Measurements from ENCODE around the gene FASTK.

Gene FASTK

GRCh38 chr7:151062111-151062398 lies 18.6 kb downstream of the FASTK start:
- no peak for DNase-seq

- DNase-seq: no peak
Measured at GRCh38 chr7:151061213-151062110, 19.1 kb downstream of the FASTK start.

DNA sequence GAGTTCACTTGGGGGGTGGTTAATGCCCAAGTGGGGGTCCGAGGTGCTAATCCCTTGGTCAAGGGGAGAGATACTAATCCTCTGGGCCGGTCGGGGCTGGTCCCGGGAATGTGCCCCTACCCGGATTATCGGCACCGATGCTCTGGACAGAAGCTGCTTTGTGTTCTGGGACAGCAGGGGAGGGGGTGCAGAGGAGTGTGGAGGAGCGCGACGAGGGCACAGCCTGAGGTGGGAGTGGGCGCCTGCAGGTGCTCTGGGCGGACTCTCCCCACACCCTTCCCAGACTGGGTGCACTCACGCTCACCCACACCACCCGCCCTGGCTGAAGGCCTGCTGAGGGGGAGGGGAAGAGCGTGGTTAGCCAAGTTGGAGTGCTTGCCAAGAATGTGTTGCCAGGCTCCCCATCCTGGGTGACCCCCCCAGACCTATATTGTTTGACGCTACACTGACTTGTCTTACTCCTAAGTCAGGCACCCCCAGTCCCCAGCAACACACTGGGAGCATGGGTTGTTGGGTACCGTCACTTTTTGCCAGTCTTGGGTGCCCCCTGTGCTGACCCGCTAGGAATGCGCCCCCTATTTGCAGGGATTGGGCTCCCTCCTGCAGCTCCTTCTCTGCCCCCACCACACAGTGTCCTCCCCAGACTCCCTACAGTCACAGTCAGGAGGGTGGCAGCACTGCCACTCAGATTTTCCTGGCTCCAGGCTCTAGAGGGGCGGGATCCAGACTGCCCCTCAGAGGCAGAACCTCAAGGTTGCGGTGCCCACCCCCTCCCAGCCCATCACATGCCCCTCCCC lies 20.0 kb downstream of the FASTK start:
- no peak for DNase-seq

DNA sequence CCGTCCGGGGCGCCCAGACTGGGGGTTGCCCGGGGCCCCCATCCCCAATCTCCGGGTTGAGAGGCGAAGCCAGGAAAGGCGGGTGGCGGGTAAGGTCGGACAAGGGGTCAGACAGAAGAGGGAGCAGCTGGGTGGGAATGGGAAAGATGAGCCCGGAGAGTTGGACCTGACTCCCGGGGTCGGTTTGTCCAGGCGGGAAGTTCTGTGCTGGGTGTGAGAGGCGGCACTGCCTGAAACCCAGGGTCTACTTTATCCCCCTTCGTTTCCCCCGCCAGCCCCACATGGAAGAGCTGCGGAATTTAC lies 20.5 kb downstream of the FASTK start:
- no peak for DNase-seq

GRCh38 chr7:151059367-151060112 lies 21.1 kb downstream of the FASTK start, which contains the start of gene SLC4A2:
Gene SLC4A2, plus strand, starts transcription at chr7:151059589. Its CDS starts 2,399 bp downstream, at chr7:151061988.
- peak; percentile 39 for DNase-seq

GRCh38 chr7:151058781-151059366 lies 21.7 kb downstream of the FASTK start:
- DNase-seq: no peak

DNA sequence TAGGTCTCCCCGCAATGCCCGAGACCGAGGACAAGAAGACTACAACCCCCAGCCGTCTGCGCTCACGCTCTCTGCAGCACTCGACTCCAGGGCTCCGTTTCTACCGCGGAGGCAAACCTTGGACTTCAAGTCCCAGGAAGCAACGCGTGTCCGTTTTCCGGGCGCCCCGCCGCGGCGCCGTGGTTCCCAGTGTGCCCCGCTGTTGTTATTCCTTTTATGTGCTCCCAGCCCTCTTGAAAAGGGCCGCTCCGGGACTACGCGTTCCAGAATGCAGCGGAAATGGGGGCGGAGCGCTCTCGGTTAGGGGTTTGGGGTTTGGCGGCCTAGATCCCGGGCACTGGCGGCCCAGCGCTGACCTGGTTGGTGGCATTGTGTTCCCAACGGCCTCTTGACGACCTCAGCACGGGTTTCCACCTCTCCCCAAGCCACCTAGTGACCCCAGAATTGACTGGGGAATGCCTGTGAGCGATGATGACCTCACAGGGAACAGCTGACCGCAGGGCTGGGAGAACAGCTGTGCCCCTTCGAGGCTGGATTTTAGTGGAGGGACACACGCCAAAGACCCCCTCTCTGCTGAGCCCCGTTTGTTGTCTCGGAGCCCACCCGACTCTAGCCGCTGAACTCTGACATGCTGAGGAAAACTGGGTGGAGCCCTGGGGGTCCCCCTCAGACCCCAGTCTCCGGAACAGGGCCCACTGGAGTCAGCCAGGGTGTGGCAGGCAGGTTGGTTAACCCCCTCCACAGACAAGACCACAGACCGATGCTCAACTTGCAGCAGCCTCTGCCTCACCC lies 22.4 kb downstream of the FASTK start:
- DNase-seq: peak; percentile 97

DNA sequence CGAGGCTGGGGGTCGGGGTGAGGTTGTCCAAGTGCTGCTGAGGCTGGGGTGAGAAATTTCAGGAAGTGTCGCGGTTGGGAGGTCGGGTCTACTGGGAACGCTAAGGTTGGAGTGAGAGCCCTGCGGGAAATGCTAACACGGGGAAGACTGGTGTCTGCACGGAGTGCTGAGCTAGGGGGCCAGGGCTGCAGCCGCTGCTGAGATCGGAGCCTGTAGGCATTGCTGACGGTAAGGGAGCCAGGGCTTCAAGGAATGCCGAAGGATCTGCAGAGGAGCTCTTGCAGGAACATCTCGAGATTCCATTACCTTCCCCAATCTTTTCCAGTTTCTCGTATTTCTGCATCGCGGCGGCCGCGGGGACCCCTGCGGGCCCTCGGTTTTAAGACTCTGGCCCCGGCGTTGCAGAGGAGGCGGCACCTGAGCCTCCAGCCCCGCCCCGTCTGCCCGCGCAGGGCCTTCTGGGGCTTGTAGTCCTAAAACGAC lies 23.1 kb downstream of the FASTK start, which contains the start of gene CDK5:
Gene CDK5 (minus strand): TSS at position 392 of the 483 bp plus-strand sequence. CDS start 49 bp downstream, at position 343.
- DNase-seq: peak; percentile 49

GRCh38 chr7:151056666-151057505 lies 23.7 kb downstream of the FASTK start:
- no peak for DNase-seq

- DNase-seq: no peak
Measured at GRCh38 chr7:151056283-151056665, 24.3 kb downstream of the FASTK start.

- no peak for DNase-seq
Measured at GRCh38 chr7:151053751-151054150, 26.9 kb downstream of the FASTK start.

GRCh38 chr7:151053096-151053495 lies 27.5 kb downstream of the FASTK start:
- DNase-seq: no peak

GRCh38 chr7:151051108-151051507 lies 29.5 kb downstream of the FASTK start:
- no peak for DNase-seq

DNA sequence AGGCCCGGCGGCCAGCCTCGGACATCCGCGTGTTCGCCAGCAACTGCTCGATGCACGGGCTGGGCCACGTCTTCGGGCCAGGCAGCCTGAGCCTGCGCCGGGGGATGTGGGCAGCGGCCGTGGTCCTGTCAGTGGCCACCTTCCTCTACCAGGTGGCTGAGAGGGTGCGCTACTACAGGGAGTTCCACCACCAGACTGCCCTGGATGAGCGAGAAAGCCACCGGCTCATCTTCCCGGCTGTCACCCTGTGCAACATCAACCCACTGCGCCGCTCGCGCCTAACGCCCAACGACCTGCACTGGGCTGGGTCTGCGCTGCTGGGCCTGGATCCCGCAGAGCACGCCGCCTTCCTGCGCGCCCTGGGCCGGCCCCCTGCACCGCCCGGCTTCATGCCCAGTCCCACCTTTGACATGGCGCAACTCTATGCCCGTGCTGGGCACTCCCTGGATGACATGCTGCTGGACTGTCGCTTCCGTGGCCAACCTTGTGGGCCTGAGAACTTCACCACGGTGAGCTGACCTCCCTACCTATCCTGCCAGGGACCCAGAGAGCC lies 31.6 kb downstream of the FASTK start:
- DNase-seq: no peak

- DNase-seq: no peak
Measured at GRCh38 chr7:151047976-151048815, 32.4 kb downstream of the FASTK start, which contains the start of gene ASIC3. Gene ASIC3, plus strand, starts transcription at chr7:151048531. Its CDS starts 355 bp downstream, at chr7:151048886.

- no peak for DNase-seq
Measured at GRCh38 chr7:151046603-151047573, 33.7 kb downstream of the FASTK start.

- no peak for DNase-seq
Measured at GRCh38 chr7:151045967-151046366, 34.6 kb downstream of the FASTK start.

DNA sequence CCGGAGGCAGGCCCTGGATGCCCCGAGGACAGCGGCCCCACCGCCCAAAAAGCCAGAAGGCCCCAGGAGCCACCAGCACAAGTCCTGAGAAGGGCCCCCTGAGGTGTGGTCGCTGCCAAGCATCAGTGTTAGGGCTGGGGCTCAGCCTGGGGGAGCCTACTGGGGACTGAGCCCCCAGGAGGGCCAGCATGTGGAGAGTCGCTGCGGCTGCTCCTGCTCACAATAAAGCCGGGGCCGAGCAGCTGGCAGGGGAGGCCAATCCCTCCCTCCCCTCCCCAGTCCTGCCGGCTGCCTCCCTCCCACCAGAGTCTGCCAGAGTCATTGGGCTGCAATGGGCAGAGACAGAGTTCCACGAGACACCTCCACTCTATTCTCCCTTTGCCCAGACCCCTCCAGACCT lies 35.3 kb downstream of the FASTK start:
- DNase-seq: no peak
